HG02571 (cell line): Measurements from ENCODE around the gene BRS3.
"Not testable (repeated sequence)": the region's sequence is repeated elsewhere in the genome, so short reads cannot be mapped to it uniquely, and the experiment has no call there.

ENCODE experiments used
- ATAC-seq: cut with Tn5 transposase; IDR thresholded peaks from one replicate; pipeline ENCODE4 v1.9.1; 2021; ENCODE audit warnings: mild to moderate bottlenecking, moderate library complexity; ENCODE audit not compliant: unreplicated experiment

Gene BRS3

GRCh38 chrX:136487647-136488046 lies at the start of gene BRS3:
TSS of gene BRS3 (plus strand) at chrX:136487947. CDS start at chrX:136488115, 168 bp downstream.
- no peak for ATAC-seq

GRCh38 chrX:136438192-136438591 lies 49.6 kb upstream of the BRS3 start:
- no peak for ATAC-seq

GRCh38 chrX:136445674-136446073 lies 42.1 kb upstream of the BRS3 start:
- ATAC-seq = not testable (repeated sequence)

GRCh38 chrX:136446208-136446607 lies 41.5 kb upstream of the BRS3 start:
- no peak for ATAC-seq

GRCh38 chrX:136447308-136447707 lies 40.4 kb upstream of the BRS3 start:
- ATAC-seq = no peak

GRCh38 chrX:136447968-136448367 lies 39.8 kb upstream of the BRS3 start:
- no peak for ATAC-seq

GRCh38 chrX:136450050-136450830 lies 37.5 kb upstream of the BRS3 start:
- no peak for ATAC-seq

GRCh38 chrX:136452614-136453013 lies 35.1 kb upstream of the BRS3 start:
- no peak for ATAC-seq

GRCh38 chrX:136453114-136453513 lies 34.6 kb upstream of the BRS3 start:
- ATAC-seq = no peak

GRCh38 chrX:136453771-136454170 lies 34.0 kb upstream of the BRS3 start:
- ATAC-seq = no peak

GRCh38 chrX:136456133-136456532 lies 31.6 kb upstream of the BRS3 start:
- ATAC-seq = no peak

GRCh38 chrX:136457303-136457917 lies 30.3 kb upstream of the BRS3 start:
- no peak for ATAC-seq

GRCh38 chrX:136464589-136464988 lies 23.2 kb upstream of the BRS3 start:
- no peak for ATAC-seq

GRCh38 chrX:136467303-136467702 lies 20.4 kb upstream of the BRS3 start:
- ATAC-seq = no peak

GRCh38 chrX:136468391-136469103 lies 19.2 kb upstream of the BRS3 start:
- ATAC-seq = no peak

- no peak for ATAC-seq
Observed at GRCh38 chrX:136473663-136474062, 14.1 kb upstream of the BRS3 start.

GRCh38 chrX:136475236-136475635 lies 12.5 kb upstream of the BRS3 start:
- ATAC-seq = no peak

GRCh38 chrX:136476501-136476900 lies 11.2 kb upstream of the BRS3 start:
- no peak for ATAC-seq

GRCh38 chrX:136477026-136477425 lies 10.7 kb upstream of the BRS3 start:
- no peak for ATAC-seq

GRCh38 chrX:136480383-136480782 lies 7.4 kb upstream of the BRS3 start:
- no peak for ATAC-seq

- ATAC-seq = no peak
Observed at GRCh38 chrX:136488706-136489105, 959 bp downstream of the BRS3 start.

- no peak for ATAC-seq
Observed at GRCh38 chrX:136491832-136492231, 4.1 kb downstream of the BRS3 start.
